CD4-positive, alpha-beta T cell treated with Interleukin-2 at 100 ng/mL for 4 hours (primary cell): Measurements from ENCODE around the gene PAFAH1B2.

Experiments
- DNase-seq: peaks from one replicate; pipeline ENCODE4 v3.0.0-alpha.2; 2020; ENCODE audit warnings: low spot score

PAFAH1B2 gene

DNA sequence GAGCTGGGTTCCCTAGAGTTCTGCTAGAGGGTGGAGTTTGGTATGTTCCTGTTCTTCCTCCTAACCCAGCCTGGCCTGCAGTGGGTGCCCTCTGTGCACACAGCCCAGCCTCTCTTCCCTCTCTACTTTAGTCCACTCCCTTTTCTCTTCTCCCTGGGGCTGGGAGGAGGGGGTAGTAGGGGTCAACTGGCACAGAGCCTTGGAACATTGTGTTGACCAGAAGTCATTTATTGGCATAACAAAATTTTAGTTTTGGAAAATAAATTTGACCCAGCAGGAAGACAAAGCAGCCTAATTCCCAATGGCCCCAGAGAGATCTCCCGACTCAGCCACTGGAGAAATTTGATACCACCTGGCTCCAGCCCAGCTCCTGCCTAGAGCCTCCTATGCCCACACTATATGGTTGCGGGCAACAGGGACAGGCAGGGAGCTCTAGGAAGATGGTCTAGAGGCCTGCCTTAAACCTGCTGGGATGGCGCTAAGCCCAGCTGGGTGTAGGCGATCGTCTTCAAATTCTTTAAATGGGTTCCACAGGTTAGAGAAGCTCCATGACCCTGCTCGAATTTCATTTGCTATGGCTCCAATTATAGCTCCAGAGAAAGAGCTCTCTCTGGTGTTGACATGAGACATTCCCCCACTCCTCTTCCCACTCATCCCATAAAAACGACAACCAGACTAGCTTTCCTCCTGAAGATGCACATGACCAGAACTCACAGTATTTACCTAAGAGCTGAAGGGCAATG is 77.9 kb downstream of the PAFAH1B2 start:
- no peak for DNase-seq

DNA sequence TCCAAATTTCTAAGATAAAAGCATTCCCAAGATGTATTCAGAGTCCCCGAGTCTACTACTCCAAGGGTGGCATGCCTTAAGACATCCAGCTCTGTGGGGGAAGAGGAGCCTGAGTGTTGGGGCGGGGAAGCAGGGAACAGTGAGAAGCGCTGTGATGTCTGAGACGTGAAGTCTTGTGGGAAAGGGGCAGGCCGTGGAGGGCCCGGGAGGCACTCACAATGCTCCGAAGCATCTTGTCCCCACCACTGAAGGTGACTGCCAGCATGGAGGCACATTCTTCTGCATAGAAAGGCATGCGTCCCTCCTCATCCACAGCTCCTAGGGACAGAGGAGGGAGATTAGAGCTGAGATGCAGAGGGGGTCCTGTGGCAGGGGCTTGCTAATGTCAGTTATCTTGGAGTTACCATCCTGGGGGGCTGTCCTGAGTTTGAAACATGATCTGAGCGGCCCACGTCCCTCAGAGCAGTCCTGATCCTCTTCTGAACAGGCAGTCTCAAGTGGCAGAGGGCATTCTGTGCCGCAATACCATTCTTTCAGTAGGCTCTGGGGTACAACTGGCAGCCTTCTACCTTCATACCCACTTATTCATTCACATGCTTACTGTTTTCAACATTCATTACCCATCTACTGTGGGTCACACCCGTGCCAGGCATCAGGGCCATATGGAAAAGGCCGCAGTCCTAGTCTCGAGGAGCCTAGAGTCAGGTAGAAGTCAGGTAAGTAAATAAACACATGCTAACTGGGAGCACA is 79.1 kb downstream of the PAFAH1B2 start:
- no peak for DNase-seq

DNA sequence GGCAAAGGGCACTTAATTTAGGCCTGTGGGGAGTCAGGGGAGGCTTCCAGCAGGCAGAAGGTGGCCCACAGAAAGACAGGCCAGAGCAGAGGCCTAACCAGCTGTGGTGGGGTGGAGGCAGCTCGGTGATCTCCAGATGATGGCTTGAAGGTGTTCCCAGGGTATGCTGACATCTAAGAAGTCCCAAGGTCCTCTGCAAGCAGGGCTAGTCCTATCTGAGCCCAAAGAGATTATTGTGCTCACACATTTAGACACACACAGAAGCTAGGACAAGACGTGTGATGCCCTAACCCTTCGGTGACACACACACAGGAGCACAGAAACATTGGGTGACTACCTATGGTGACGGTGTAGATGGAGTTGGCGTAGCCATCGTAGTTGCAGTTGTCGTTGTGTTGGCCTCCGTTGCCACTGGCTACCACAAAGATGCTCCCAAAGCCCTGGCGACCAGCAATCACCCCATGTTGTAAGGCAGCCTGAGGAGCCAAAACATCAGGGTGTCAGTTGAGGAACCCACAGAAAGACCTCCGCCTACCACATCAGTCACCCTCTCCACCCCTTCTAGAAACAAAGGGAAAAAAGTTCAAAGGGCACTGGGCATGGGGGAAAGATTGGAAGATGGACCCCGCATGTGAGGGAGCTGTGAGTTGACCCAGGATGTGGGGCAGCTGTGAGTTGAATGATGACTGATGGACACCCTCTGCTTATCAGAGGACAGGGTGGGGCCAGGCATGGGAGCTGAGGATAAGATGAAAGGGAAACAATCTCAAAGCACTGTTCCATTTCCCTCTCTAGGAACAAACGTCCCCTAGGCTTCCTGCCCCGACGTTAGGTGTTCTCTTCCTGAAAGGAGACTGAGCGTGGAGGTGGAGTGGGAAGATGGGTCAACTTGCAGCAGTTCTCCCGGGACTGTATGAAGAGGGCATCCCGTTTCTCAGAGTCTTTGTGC is 79.9 kb downstream of the PAFAH1B2 start:
- DNase-seq: no peak

DNA sequence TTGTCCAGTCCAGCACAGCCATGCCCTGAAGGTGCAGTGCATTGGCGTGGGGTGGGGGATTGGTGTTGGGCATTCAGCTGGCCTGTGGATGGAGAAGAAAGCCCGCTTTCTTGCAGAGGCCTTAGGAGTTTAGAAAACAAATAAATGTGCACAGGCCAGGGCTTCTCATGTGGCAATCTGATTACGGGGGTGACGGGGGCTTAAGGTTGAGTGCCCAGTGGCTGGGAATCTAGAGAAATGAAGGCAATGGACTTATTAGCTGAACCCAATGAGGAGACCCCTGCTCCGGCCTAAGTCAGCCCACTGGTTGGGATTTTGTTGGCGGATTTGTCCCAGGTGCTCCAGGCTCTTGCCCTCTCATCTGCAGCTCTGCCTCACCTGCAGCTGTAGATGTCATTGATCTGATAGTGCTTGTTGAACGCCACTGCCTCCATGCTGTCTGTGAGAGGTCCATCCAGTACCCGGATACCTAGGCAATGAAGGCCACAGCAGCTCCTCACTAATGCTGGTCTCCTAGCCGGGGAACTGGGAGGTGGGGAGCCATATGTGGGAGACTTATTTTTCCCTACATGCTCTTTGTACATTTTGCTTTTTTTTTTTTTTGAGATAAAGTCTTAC is 81.6 kb downstream of the PAFAH1B2 start:
- DNase-seq: no peak
